ENCODE data around the gene ARSH.
"Not testable (repeated sequence)": the region's sequence is repeated elsewhere in the genome, so short reads cannot be mapped to it uniquely, and the experiment has no call there.

Gene ARSH

GRCh38 chrX:3006495-3006894 is at the start of gene ARSH:
Gene ARSH (plus strand): TSS chrX:3006546. CDS start chrX:3006613, 67 bp downstream.
- DNase-seq, result no peak

- DNase-seq, result no peak
These were observed 48.1 kb upstream of the ARSH start for GRCh38 chrX:2958199-2958598.

- DNase-seq, result no peak
These were observed 45.4 kb upstream of the ARSH start for GRCh38 chrX:2960861-2961515.

- DNase-seq, result no peak
These were observed 44.0 kb upstream of the ARSH start for GRCh38 chrX:2962381-2962780.

GRCh38 chrX:2963449-2963848 is 42.9 kb upstream of the ARSH start:
- DNase-seq, result not testable (repeated sequence)

GRCh38 chrX:2963992-2964794 is 42.2 kb upstream of the ARSH start:
- not testable (repeated sequence) for DNase-seq

- no peak for DNase-seq
These were observed 40.4 kb upstream of the ARSH start for GRCh38 chrX:2965965-2966364.

- no peak for DNase-seq
These were observed 39.3 kb upstream of the ARSH start for GRCh38 chrX:2967012-2967411.

GRCh38 chrX:2967584-2967983 is 38.8 kb upstream of the ARSH start:
- no peak for DNase-seq

- DNase-seq, result peak; percentile 14 to 18
These were observed 38.1 kb upstream of the ARSH start for GRCh38 chrX:2967998-2968909.

GRCh38 chrX:2969021-2969420 is 37.3 kb upstream of the ARSH start:
- DNase-seq, result no peak

- DNase-seq, result no peak
These were observed 34.0 kb upstream of the ARSH start for GRCh38 chrX:2972391-2972790.

- DNase-seq, result no peak
These were observed 31.4 kb upstream of the ARSH start for GRCh38 chrX:2974961-2975360.

- not testable (repeated sequence) for DNase-seq
These were observed 27.7 kb upstream of the ARSH start for GRCh38 chrX:2978639-2979038.

- no peak for DNase-seq
These were observed 22.0 kb upstream of the ARSH start for GRCh38 chrX:2984342-2984741.

- no peak for DNase-seq
These were observed 16.8 kb upstream of the ARSH start for GRCh38 chrX:2989565-2989964.

GRCh38 chrX:3010532-3010931 is 4.2 kb downstream of the ARSH start:
- no peak for DNase-seq

- DNase-seq, result no peak
These were observed 11.1 kb downstream of the ARSH start for GRCh38 chrX:3017492-3017891.

GRCh38 chrX:3024176-3024575 is 17.8 kb downstream of the ARSH start:
- no peak for DNase-seq

GRCh38 chrX:3026074-3026815 is 19.9 kb downstream of the ARSH start:
- DNase-seq, result no peak

GRCh38 chrX:3029129-3029528 is 22.8 kb downstream of the ARSH start:
- DNase-seq, result no peak

GRCh38 chrX:3037218-3037617 is 30.9 kb downstream of the ARSH start:
- DNase-seq, result no peak

GRCh38 chrX:3044196-3044595 is 37.9 kb downstream of the ARSH start:
- DNase-seq, result no peak
